HG02840 (cell line): ENCODE measurements around the gene PKIB.
"Not testable (repeated sequence)": the region's sequence is repeated elsewhere in the genome, so short reads cannot be mapped to it uniquely, and the experiment has no call there.

Source experiments
- ATAC-seq: cut with Tn5 transposase; IDR thresholded peaks from one replicate; pipeline ENCODE4 v1.9.1; 2021; ENCODE audit warnings: mild to moderate bottlenecking, moderate library complexity, moderate number of reproducible peaks; ENCODE audit not compliant: unreplicated experiment, low FRiP score

The PKIB gene

DNA sequence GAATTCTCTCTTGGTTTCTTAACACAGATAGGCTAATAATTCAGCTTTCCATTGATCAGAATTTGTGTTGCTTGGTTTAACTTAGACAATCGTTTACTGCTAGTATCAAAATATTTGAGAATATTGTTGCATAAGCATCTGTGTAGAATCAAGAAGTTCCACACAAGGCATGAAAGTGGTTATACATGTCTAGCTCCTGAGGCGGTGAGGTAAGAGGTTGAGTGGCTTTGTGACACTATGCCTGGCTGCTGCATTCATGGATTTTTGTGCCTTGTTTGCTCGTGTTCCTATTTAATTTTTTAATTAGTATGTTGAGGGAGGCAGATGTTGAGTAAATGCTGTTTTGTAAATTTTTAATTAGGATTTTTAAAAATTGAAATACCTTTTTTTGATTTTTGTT lies 10.2 kb downstream of the PKIB start:
- no peak for ATAC-seq

DNA sequence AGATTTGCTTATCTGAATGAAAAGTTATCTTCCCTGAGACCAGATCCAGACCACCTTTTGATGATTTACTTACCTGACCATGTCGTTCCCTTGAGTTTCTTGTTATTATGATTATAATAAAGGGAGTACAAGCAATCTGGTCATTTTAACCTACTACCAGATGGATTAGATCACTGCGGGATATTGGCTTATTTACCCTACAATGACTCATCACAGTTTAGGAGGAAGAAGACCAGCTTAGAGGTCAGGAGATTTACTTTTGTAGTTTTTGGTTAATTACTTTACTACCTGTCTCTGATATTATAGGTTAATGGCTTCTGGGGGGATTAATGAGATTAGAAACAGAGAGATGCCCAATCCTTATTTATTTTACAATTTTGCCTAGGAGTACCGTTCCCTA lies 10.7 kb downstream of the PKIB start:
- ATAC-seq: no peak

DNA sequence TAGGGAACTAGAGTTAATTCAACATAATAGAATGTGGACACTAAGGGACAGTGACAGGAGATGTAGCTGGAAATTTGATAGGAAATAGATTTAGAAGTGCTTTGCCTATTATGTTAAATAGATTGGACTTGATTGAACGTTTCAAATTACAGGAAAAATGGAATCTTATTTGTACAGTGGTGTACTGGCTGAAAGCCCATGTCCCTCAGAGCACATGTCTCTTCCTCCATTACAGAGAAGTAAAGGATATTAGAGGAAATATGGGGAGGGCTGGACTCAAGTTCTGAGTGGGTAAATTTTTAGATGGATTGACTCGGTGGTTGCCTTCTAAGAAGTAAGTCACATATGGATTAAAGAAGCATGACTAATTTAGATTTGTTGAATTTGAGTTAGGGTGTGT lies 11.4 kb downstream of the PKIB start:
- no peak for ATAC-seq

- ATAC-seq: no peak
Measured at GRCh38 chr6:122622479-122622878, 12.3 kb downstream of the PKIB start.

GRCh38 chr6:122623279-122623678 lies 13.1 kb downstream of the PKIB start:
- no peak for ATAC-seq

GRCh38 chr6:122624853-122625252 lies 14.6 kb downstream of the PKIB start:
- no peak for ATAC-seq

- ATAC-seq: no peak
Measured at GRCh38 chr6:122628714-122629113, 18.5 kb downstream of the PKIB start.

DNA sequence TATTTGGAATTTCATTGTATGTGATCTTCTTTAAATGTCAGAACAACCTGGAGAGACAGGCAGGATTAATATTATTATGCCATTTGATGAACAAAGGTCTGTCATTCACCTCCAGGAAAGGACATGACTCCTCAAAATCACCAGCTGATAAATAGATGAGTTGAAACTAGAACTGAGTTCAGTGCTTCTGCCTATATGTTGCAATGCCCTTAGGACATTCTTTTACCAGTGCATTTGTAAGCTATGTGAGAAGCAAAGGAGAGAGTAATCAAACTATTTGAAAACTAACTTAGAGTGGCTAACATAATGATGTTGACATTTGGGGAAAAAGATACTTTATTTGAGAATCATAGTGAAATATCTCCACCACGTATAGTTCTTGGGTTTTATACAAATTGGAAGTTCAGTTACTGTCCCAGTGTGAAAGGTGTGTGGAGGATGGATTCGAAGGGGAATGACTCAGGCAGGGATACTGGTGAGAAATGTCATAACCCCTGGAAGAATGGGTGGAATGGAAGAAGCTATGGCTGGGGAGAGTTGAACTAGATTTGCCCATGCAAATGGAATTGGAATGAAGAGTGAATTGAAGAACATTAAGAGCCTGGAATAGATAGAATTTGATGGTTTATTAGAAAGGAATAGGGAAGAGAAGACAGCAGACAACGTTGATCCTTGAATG lies 21.5 kb downstream of the PKIB start:
- ATAC-seq: no peak

DNA sequence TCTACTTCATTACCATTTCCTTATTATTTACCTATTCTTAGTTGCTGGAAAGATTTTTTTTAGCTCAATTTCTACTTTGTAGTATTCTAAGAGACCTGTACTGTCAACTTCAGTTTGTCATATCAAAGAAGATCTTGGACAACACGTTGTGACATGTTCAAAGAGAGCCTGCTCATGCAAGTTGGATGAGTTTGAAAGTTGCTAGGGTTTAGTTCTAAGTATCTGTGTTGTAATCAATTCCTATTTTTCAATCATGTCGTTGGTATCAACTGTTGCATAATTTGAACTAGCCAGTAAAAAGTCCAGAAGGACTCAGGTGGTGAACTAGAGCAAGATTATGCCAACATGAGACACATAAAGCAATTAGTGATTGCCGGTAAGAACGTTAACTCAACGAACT lies 30.2 kb downstream of the PKIB start:
- no peak for ATAC-seq

GRCh38 chr6:122641819-122642218 lies 31.6 kb downstream of the PKIB start:
- no peak for ATAC-seq

DNA sequence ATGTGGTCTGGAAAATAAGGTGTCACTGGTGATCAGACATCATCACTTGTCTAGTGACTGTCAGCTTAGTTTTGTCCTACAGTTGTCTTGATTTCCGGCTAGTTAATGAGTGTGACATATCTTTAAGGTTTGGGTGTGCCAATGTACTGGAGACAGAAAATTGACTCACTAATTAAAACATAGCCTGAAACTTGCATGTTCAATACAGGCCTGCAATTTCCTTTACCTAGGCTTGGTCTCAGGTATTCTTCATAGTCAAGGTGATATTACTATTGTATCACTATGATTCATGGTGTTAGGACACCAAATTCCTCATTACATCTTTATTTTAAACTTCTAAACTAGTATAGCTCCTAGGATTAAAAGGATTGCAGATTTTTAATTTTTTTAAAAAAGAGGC lies 32.4 kb downstream of the PKIB start:
- ATAC-seq: not testable (repeated sequence)

GRCh38 chr6:122645256-122645655 lies 35.1 kb downstream of the PKIB start:
- ATAC-seq: no peak

- no peak for ATAC-seq
Measured at GRCh38 chr6:122647765-122648164, 37.6 kb downstream of the PKIB start.

- no peak for ATAC-seq
Measured at GRCh38 chr6:122648726-122649125, 38.5 kb downstream of the PKIB start.

GRCh38 chr6:122649701-122650100 lies 39.5 kb downstream of the PKIB start:
- ATAC-seq: no peak

DNA sequence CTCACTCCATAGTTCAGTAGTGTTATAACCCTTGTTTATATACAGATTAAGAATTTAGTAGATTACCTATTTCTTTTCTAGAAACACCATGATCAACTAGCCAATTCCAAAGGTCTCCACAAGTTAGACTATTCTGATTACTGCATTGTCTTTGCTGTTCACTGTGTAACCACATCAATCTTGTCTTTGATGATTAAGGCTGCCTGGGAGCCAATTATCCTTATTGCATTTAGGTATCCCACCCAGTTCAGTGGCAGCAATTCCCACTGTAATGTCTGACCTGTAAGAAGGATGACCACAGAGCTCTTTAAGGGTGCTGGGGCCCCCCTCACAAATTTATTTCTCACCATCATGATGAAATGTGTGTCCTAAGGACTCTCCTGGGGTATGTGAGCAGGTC lies 40.2 kb downstream of the PKIB start:
- ATAC-seq: no peak

DNA sequence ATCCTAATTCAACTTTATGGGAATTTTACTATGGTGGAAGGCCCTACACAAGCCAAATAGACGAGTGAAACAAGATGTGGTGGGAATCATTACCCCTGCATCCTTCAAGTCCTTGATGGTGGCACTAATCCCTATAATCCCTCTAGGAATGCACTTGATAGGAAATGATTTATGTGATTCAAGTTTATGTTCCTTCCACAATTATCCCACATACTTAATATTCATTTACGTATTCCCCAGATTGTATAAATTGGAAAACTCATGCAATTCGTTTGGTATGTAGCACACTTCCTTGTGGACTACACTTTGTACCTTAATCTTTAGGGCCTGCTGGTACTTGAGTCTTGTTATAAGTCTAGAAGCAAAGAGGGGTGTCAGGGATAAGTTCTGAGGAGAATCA lies 40.8 kb downstream of the PKIB start:
- no peak for ATAC-seq

DNA sequence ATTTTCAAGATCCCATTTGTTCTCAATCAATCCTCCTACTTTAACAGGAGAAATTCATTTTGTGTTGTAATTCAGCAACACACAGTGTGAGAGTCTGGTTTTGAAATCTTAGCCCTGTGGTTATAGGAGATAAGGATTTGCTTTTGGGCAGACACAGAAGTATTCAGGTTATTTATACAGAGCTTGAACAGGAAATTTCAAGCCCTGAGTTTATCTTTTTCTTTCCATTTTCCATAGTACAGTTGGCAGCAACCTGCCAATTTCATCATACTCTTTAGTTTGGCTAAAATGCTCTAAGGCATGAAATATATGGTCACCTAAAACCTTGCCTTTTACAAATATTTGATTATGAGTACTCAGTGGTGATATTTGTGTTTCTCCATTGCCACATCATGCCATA lies 41.4 kb downstream of the PKIB start:
- ATAC-seq: no peak

DNA sequence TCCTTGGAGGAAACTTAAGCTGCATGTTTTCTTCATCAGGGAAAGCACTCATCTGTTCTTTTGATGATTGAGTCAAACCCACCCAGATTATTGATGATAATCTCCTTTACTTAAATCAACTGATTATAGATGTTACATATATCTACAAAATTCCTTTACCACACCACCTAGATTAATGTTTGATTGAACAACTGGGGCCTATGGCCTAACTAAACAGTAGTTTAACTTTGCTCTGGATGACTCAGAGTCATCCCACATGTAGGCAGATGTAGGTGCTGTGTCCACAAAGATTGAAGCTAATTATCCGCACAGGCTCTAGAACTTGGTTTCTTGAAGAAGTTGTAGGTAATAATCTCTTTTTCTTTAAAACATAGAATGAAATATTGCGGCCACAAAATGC lies 42.2 kb downstream of the PKIB start:
- no peak for ATAC-seq

DNA sequence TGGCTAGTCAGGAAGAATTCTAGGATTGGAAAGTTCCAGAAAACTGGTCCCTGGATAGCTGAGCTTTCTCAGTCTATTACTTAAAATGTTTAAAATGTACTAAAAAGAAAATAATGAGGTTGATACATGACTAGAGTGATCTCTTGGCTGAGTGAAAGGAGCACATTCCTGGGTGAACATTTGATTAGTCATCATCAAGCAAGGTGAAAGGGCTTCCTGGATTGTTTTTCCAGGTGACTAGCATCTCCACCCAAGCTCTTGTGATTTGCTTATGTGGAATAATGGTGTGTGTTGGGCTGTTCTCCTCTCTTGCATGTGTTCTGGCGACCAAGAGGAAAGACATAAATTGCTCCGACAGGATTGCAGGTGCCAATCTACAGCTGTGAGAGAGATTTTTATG lies 42.9 kb downstream of the PKIB start:
- ATAC-seq: no peak

DNA sequence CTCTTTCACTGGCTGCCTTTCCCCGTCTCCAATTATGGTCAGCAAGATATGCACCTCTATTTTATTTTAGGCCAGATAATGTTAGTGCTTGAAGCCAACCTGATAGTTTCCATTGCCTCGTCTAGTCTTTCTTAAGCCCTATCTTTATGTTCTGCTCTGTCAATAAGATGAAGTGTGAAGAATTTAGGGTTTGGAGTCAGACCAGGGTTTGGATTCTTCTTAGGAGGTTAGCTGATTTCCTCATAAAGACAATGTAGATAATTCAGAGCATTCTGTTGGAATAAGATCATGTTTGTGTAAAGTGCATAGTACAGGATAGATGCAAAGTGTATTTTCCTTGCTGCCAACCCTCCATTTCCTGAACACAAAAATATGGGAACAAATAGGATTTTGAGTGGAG lies 43.8 kb downstream of the PKIB start:
- ATAC-seq: no peak

- ATAC-seq: no peak
Measured at GRCh38 chr6:122657601-122658000, 47.4 kb downstream of the PKIB start.

- ATAC-seq: no peak
Measured at GRCh38 chr6:122660296-122660695, 50.1 kb downstream of the PKIB start.
